ENCODE data around the gene SLC25A24.
"Not testable (repeated sequence)": the region's sequence is repeated elsewhere in the genome, so short reads cannot be mapped to it uniquely, and the experiment has no call there.

The SLC25A24 gene

GRCh38 chr1:108209456-108210108, 9.4 kb upstream of the SLC25A24 start:
- peaks cover 66% of the 10 kb centered on the region for H3K27me3 Mint-ChIP-seq (ENCODE audit: low read depth)
- H3K4me1 Mint-ChIP-seq (ENCODE audit: low read depth) = peaks cover 9% of the 10 kb centered on the region
- no peak overlapping the region for H3K4me3 Mint-ChIP-seq
- H3K9me3 Mint-ChIP-seq = no peaks in the 10 kb centered on the region
- H3K27ac Mint-ChIP-seq = no peak overlapping the region
- no peaks in the 10 kb centered on the region for H3K36me3 Mint-ChIP-seq (ENCODE audit: low read depth)

GRCh38 chr1:108208724-108209446, 8.7 kb upstream of the SLC25A24 start:
- peaks cover 5% of the 10 kb centered on the region for H3K9me3 Mint-ChIP-seq

GRCh38 chr1:108203582-108203981, 3.4 kb upstream of the SLC25A24 start:
- Mint-ChIP-seq H3K4me1 (ENCODE audit: low read depth) (peaks cover 16% of the 10 kb centered on the region), H3K27me3 (ENCODE audit: low read depth) (peaks cover 47% of the 10 kb centered on the region)
- not testable (repeated sequence) for H3K9me3 Mint-ChIP-seq; H3K36me3 Mint-ChIP-seq (ENCODE audit: low read depth); H3K27ac Mint-ChIP-seq; H3K4me3 Mint-ChIP-seq

More at GRCh38 chr1:108208724-108209446, 8.7 kb upstream of the SLC25A24 start:
- H3K4me1 Mint-ChIP-seq (ENCODE audit: low read depth) = peaks cover 9% of the 10 kb centered on the region
- no peak overlapping the region for H3K4me3 Mint-ChIP-seq
- H3K27ac Mint-ChIP-seq = no peak overlapping the region
- no peaks in the 10 kb centered on the region for H3K36me3 Mint-ChIP-seq (ENCODE audit: low read depth)
- peaks cover 73% of the 10 kb centered on the region for H3K27me3 Mint-ChIP-seq (ENCODE audit: low read depth)

DNA sequence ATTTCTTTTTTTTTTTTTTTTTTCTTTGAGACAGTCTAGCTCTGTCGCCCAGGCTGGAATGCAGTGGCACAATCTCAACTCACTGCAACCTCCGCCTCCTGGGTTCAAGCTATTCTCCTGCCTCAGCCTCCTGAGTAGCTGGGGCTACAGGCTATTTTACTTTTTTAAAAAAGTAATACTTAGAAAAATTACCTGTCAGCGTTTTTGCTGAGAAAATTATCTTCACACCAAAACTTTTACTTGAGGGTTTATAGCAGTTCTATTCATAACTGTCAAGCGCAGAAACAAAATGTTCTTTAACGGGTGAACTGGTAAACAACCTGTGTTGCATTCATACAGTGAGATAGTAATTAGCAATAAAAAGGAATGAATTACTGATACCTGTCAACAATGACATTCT, 1.5 kb upstream of the SLC25A24 start:
- peaks cover 34% of the 10 kb centered on the region for H3K27me3 Mint-ChIP-seq (ENCODE audit: low read depth)
- H3K36me3 Mint-ChIP-seq (ENCODE audit: low read depth) = peaks cover 13% of the 10 kb centered on the region
- no peak overlapping the region for H3K4me3 Mint-ChIP-seq
- H3K9me3 Mint-ChIP-seq = peaks cover 6% of the 10 kb centered on the region
- H3K4me1 Mint-ChIP-seq (ENCODE audit: low read depth) = peaks cover 30% of the 10 kb centered on the region
- no peak overlapping the region for H3K27ac Mint-ChIP-seq

DNA sequence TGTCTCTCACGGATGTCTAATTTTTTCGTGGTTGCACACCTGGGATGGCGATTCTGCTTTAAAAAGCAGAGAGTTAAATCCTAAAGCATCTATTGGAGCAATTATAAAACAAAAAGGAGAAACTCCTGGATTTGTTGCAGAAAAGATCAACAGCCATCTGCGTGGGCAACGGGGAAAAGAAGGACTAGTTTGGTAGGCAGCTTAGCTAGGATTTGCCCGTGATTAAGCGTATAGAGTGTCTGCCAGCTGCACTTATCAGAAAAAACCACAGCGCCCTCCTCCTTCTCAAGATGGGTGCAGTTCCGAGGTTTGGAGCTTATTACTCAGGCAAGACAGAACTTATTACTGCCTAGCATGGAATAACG, 526 bp upstream of the SLC25A24 start:
- peaks cover 13% of the 10 kb centered on the region for H3K36me3 Mint-ChIP-seq (ENCODE audit: low read depth)
- peaks cover 6% of the 10 kb centered on the region for H3K9me3 Mint-ChIP-seq

DNA sequence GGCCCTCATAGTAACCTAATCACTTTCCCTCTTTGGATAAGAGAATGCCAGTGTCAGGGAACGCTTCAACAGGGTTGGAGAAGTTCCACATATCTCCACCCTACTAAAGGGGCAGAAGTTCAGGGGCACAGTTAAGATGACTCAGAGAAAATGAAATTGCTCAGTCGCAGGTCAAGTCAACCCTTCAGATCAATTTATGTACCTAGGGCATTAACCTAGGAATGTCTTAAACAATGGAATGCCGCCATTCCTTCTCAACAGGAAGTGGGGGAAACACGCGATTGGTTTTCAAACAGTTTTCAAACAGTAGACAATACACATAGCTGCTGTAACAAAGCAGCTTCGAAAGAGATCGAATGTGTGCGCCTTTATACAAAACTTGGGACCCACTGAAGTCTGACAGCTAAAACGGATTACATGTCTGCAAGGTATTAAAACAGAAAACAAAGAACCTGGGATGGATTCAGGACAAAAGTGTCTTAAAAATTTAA, 897 bp downstream of the SLC25A24 start:
- Mint-ChIP-seq H3K27me3 (ENCODE audit: low read depth) (peaks cover 11% of the 10 kb centered on the region), H3K4me1 (ENCODE audit: low read depth) (peaks cover 33% of the 10 kb centered on the region), H3K9me3 (peaks cover 10% of the 10 kb centered on the region), H3K36me3 (ENCODE audit: low read depth) (peaks cover 21% of the 10 kb centered on the region), H3K4me3 (peak overlapping the region; percentile 86), H3K27ac (peak overlapping the region; percentile 68)

More for the DNA sequence above, 526 bp upstream of the SLC25A24 start:
- peak overlapping the region; percentile 79 for H3K27ac Mint-ChIP-seq
- H3K27me3 Mint-ChIP-seq (ENCODE audit: low read depth) = peaks cover 24% of the 10 kb centered on the region
- H3K4me1 Mint-ChIP-seq (ENCODE audit: low read depth) = peaks cover 30% of the 10 kb centered on the region
- peak overlapping the region; percentile 83 for H3K4me3 Mint-ChIP-seq

DNA sequence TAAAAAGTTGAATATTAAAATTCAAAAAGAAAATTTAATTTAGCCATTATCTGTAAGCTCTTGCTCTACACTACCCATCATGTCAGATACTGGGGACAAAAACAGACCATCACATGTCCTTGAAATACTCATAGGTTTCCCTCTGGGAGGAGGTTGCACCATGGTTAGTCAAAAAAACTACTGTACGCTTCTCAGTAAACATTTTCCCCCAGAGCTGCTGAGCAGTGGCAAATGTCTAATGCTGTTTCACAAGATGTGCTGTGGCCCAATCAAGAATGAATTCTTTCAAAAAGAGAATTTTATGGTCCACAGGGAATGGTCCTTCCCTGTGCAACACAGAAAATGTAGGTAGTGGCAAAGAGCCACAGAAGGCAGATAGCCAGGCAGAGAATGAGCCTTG, 6.1 kb downstream of the SLC25A24 start:
- Mint-ChIP-seq H3K36me3 (ENCODE audit: low read depth) (peaks cover 38% of the 10 kb centered on the region), H3K4me1 (ENCODE audit: low read depth) (peaks cover 24% of the 10 kb centered on the region), H3K4me3 (no peak overlapping the region), H3K27ac (no peak overlapping the region), H3K27me3 (ENCODE audit: low read depth) (no peaks in the 10 kb centered on the region), H3K9me3 (peaks cover 15% of the 10 kb centered on the region)

GRCh38 chr1:108193333-108193732, 6.8 kb downstream of the SLC25A24 start:
- Mint-ChIP-seq H3K27ac (no peak overlapping the region), H3K4me1 (ENCODE audit: low read depth) (peaks cover 22% of the 10 kb centered on the region), H3K9me3 (peaks cover 20% of the 10 kb centered on the region), H3K36me3 (ENCODE audit: low read depth) (peaks cover 45% of the 10 kb centered on the region), H3K4me3 (no peak overlapping the region), H3K27me3 (ENCODE audit: low read depth) (no peaks in the 10 kb centered on the region)

- Mint-ChIP-seq H3K27me3 (ENCODE audit: low read depth) (no peaks in the 10 kb centered on the region), H3K36me3 (ENCODE audit: low read depth) (peaks cover 42% of the 10 kb centered on the region), H3K9me3 (peaks cover 25% of the 10 kb centered on the region), H3K27ac (no peak overlapping the region), H3K4me3 (no peak overlapping the region), H3K4me1 (ENCODE audit: low read depth) (peaks cover 15% of the 10 kb centered on the region)
Measured at GRCh38 chr1:108192581-108192980, 7.6 kb downstream of the SLC25A24 start.

- H3K9me3 Mint-ChIP-seq = peaks cover 25% of the 10 kb centered on the region
- no peak overlapping the region for H3K4me3 Mint-ChIP-seq
- no peaks in the 10 kb centered on the region for H3K27me3 Mint-ChIP-seq (ENCODE audit: low read depth)
- no peak overlapping the region for H3K27ac Mint-ChIP-seq
- H3K4me1 Mint-ChIP-seq (ENCODE audit: low read depth) = peaks cover 10% of the 10 kb centered on the region
- peaks cover 39% of the 10 kb centered on the region for H3K36me3 Mint-ChIP-seq (ENCODE audit: low read depth)
Measured at GRCh38 chr1:108190686-108191416, 9.3 kb downstream of the SLC25A24 start.

DNA sequence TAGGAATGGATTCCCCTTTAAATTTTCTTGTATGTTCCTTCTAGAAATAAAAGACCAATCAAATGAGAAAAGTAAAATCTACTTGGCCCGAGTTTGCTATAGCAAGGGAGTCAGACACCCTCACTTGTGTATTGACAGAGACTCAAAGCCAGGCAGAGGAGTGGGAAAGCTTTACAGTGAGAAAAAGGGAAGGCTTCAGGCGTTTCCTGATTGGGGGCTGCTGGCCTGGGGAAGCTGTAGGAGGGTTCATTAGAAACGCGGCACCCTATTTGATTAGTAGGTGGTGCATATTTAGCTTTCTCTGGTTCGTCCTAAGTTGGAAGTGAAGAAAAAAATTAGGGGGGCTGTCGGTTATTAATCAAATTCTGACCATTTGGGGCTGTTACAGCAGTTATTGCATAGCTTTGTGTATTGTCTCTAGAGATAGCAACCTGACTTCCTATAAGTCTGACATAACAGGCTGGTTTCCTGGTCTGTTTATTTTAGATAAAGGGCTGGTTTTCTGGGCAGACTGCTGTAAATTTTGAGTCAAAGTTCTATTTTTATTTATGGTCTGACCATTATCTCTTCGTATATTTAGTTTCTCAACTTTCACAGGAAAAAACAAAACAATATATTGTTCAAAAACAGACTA, 10.0 kb downstream of the SLC25A24 start:
- no peak overlapping the region for H3K27ac Mint-ChIP-seq
- peaks cover 8% of the 10 kb centered on the region for H3K4me1 Mint-ChIP-seq (ENCODE audit: low read depth)
- no peaks in the 10 kb centered on the region for H3K27me3 Mint-ChIP-seq (ENCODE audit: low read depth)
- no peak overlapping the region for H3K4me3 Mint-ChIP-seq
- H3K9me3 Mint-ChIP-seq = peaks cover 22% of the 10 kb centered on the region
- H3K36me3 Mint-ChIP-seq (ENCODE audit: low read depth) = peaks cover 38% of the 10 kb centered on the region

DNA sequence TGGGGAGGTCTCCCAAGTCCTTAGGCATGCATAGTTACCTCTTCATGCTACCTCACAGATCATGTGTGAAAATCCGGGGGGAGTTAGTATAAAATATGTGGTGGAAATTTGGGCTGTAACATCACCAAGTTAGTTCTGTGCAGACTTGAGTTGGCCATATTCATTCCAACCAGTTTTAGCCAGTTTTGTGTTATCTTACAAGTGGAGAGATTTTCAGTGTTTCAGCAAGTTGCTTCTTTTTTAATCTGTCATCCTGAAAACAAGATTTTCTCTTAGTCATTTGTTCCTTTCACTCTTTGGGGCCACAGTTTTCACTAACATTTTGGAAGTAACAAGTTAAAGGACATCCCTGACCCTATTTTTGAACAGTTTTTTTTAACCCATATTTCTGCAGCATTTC, 11.3 kb downstream of the SLC25A24 start:
- H3K4me3 Mint-ChIP-seq = no peak overlapping the region
- peaks cover 7% of the 10 kb centered on the region for H3K4me1 Mint-ChIP-seq (ENCODE audit: low read depth)
- H3K9me3 Mint-ChIP-seq = peaks cover 20% of the 10 kb centered on the region
- H3K36me3 Mint-ChIP-seq (ENCODE audit: low read depth) = peaks cover 31% of the 10 kb centered on the region
- H3K27me3 Mint-ChIP-seq (ENCODE audit: low read depth) = no peaks in the 10 kb centered on the region
- H3K27ac Mint-ChIP-seq = no peak overlapping the region

GRCh38 chr1:108182959-108183700, 17.0 kb downstream of the SLC25A24 start:
- Mint-ChIP-seq H3K4me3 (no peak overlapping the region), H3K36me3 (ENCODE audit: low read depth) (peaks cover 38% of the 10 kb centered on the region), H3K4me1 (ENCODE audit: low read depth) (peaks cover 3% of the 10 kb centered on the region), H3K9me3 (peaks cover 4% of the 10 kb centered on the region), H3K27ac (no peak overlapping the region), H3K27me3 (ENCODE audit: low read depth) (no peaks in the 10 kb centered on the region)

GRCh38 chr1:108179018-108179417, 21.1 kb downstream of the SLC25A24 start:
- Mint-ChIP-seq H3K36me3 (ENCODE audit: low read depth) (peaks cover 62% of the 10 kb centered on the region), H3K27ac (no peak overlapping the region), H3K27me3 (ENCODE audit: low read depth) (no peaks in the 10 kb centered on the region), H3K4me3 (no peak overlapping the region), H3K9me3 (peaks cover 17% of the 10 kb centered on the region), H3K4me1 (ENCODE audit: low read depth) (peaks cover 5% of the 10 kb centered on the region)

Measured in T-helper 1 cell treated with Interleukin-12 subunit alpha and Interleukin-12 subunit beta and Interleukin-4 antibody, amounts not matched to agents 30 μg/mL and 1 μg/mL, for 36 hours (primary cell).